GM19099 (cell line): ENCODE measurements around the gene ZBTB32.

ENCODE experiments used
- POLR2A ChIP-seq: IDR thresholded peaks from 3 replicates; pipeline ENCODE4 v1.6.1; 2011; ENCODE audit warnings: low read depth; ENCODE audit not compliant: insufficient read length; ENCODE audit errors: extremely low read depth

The ZBTB32 gene

DNA sequence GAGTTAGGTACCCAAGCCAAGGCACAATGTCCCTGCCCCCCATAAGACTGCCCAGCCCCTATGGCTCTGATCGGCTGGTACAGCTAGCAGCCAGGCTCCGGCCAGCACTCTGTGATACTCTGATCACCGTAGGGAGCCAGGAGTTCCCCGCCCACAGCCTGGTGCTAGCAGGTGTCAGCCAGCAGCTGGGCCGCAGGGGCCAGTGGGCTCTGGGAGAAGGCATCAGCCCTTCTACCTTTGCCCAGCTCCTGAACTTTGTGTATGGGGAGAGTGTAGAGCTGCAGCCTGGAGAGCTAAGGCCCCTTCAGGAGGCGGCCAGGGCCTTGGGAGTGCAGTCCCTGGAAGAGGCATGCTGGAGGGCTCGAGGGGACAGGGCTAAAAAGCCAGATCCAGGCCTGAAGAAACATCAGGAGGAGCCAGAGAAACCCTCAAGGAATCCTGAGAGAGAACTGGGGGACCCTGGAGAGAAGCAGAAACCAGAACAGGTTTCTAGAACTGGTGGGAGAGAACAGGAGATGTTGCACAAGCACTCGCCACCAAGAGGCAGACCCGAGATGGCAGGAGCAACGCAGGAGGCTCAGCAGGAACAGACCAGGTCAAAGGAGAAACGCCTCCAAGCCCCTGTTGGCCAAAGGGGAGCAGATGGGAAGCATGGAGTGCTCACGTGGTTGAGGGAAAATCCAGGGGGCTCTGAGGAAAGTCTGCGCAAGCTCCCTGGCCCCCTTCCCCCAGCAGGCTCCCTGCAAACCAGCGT, 10.4 kb downstream of the ZBTB32 start:
- peak; percentile 17 for TF ChIP-seq POLR2A

DNA sequence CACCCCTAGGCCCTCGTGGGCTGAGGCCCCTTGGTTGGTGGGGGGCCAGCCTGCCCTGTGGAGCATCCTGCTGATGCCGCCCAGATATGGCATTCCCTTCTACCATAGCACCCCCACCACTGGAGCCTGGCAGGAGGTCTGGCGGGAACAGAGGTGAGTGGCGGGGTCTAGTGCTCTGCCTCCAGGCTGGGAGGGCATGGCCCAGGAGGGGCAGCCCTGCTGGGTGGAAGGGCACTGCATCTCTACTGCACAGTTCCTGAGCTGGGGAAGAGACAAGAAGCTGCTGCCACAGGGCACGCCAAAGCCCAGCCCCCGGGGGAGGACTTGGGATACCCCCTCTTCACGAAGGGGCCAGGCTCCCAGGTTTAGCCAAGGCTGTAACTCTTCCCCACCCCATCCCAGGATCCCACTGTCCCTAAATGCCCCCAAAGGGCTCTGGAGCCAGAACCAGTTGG, 11.0 kb downstream of the ZBTB32 start:
- TF ChIP-seq POLR2A, result no peak

DNA sequence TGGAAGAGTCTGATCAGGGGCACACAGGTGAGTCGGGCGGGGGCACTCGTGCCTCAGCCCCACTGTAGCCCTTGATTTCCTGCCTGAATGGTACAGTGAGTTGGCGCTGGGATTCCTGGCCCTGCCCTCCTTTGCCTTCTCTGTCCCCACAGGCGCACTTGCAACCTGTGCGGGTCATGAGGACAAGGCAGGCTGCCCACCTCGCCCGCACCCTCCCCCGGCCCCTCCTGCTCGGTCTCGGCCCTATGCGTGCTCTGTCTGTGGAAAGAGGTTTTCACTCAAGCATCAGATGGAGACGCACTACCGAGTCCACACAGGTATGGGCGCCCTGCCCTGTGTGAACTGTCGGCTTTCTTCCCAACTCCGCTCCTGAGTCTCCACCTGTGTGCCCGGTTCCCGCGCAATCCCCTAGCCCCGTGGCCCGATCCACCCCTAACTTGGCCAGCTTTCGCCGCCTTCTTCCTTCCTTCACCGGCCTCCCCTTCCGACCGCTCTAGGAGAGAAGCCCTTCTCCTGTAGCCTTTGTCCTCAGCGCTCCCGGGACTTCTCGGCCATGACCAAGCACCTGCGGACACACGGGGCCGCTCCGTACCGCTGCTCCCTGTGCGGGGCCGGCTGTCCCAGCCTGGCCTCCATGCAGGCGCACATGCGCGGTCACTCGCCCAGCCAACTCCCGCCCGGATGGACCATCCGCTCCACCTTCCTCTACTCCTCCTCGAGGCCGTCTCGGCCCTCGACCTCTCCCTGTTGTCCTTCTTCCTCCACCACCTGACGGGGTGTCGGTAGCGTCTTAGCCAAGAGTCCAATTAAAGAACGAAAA, 11.8 kb downstream of the ZBTB32 start:
- TF ChIP-seq POLR2A, result no peak

DNA sequence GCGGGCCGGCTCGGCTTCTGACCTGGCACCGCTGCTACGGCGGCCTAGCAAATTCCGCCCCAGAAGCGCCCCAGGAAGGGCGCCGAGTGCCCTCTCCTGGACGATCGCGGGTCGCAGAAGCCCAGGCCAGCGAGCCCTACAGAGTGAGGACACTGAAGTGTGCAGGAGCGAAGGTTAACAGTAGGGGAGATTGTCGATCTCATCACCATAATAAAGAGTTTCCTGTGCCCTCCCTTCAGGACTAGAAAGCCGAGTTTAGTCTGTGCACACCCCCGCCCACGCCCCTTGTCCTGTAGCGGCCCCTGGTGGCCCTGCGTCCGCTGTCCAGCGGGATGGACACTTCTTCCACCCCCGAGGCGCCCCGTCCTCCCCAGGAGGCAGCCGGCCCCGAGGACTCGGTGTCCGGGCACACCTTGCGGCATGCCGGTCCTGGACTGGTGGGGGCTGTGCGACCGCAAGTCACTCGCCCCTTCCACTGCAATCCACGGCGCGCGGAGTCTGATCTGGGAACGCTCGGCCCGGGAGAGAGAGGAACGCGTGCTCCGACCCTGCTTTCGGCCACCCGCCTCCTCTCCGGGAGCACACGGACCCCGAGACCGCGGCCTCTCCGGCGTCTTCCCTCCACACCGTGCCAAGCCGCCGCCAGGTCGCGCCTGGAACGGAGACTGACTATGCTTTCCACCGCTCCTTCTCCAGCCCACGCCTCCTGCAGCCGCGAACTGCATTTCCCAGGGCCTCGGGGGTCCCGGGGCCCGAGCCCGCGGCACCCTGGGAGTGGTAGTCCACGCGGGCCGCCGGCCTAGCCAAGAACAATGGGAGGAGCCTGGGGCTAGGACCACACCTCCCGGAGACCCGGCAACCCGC, 12.7 kb downstream of the ZBTB32 start:
- peak; percentile 59 for TF ChIP-seq POLR2A

DNA sequence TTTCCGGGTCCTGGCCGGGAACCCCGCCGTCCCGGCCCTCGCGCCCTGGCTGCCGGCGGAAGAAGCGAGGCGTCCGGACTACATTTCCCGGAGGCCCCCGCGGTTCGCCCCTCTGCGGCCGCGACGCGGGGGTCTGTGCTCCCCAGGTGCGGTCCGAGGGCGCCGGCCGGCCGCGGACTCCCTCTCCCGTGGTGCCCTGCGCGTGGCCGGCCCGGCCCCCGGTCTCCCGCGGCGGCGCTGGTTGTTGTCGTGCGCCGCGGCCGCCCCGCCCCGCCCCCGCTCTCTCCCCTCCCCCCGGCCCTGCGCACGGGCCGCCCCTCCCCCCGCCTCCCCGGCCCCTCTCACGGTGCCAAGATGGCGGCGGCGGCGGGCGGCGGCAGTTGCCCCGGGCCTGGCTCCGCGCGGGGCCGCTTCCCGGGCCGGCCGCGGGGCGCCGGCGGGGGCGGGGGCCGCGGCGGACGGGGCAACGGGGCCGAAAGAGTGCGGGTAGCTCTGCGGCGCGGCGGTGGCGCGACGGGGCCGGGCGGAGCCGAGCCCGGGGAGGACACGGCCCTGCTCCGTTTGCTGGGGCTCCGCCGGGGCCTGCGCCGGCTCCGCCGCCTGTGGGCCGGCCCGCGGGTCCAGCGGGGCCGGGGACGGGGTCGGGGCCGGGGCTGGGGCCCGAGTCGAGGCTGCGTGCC, 13.4 kb downstream of the ZBTB32 start, which contains the start of gene KMT2B:
Gene KMT2B (plus strand): TSS at position 339 of the 680 bp plus-strand sequence. CDS start 16 bp downstream, at position 355.
- peak; percentile 46 for TF ChIP-seq POLR2A

DNA sequence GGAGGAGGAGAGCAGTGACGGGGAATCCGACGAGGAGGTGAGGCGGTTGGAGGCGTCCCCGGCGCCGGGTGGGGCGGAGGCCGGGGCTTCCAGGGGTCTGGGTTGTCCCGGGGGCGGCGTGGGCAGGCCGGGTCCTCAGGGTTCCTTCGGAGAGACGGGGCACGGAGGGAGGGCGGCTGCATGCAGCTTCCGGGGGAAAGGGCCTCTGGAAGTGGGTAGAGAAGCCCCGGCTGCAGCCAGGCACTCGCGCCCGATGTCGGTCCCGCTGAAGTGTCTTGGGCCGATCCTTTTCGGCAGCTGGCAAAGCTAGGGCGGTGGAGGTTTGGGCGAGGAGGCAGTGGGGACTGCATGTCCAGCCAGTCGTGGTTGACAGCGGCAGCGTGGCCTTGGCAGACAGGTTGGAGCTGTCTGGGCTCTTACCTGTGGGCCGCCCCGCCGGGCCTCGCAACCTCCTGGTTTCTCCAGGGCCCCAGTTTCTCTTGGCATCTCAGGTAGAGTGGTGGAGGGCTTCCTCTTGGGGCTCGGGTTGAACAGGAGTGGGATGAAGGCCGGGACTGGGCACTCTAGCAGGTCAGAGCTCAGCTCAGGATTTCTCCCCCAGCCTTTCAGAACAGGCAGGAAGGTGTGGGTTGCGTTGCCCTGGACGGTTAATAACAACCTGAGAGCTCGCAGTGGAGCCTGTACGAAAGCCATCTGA, 14.1 kb downstream of the ZBTB32 start:
- TF ChIP-seq POLR2A, result peak; percentile 17

DNA sequence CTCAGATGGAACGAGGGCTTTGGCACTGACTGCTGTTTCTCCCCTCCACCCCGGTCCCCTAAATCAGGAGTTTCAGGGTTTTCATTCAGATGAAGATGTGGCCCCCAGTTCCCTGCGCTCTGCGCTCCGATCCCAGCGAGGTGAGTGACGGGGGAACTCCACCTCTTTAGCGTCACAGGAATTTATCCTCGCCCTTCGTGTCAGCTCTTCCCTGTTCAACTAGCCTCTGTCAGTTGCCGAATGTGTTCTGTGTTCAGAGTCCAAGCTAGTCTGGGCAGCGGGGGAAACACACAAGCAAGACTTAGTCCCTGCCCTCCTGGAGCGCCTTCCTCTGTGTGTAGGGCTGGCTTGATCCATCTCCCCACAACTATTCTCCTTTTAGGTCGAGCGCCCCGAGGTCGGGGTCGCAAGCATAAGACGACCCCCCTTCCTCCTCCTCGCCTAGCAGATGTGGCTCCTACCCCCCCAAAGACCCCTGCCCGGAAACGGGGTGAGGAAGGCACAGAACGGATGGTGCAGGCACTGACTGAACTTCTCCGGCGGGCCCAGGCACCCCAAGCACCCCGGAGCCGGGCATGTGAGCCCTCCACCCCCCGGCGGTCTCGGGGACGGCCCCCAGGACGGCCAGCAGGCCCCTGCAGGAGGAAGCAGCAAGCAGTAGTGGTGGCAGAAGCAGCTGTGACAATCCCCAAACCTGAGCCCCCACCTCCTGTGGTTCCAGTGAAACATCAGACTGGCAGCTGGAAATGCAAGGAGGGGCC, 15.2 kb downstream of the ZBTB32 start:
- no peak for TF ChIP-seq POLR2A

DNA sequence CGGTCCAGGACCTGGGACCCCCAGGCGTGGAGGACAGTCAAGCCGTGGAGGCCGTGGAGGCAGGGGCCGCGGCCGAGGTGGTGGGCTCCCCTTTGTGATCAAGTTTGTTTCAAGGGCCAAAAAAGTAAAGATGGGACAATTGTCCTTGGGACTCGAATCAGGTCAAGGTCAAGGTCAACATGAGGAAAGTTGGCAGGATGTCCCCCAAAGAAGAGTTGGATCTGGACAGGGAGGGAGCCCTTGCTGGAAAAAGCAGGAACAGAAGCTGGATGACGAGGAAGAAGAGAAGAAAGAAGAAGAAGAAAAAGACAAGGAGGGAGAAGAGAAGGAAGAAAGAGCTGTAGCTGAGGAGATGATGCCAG, 15.8 kb downstream of the ZBTB32 start:
- TF ChIP-seq POLR2A, result no peak

DNA sequence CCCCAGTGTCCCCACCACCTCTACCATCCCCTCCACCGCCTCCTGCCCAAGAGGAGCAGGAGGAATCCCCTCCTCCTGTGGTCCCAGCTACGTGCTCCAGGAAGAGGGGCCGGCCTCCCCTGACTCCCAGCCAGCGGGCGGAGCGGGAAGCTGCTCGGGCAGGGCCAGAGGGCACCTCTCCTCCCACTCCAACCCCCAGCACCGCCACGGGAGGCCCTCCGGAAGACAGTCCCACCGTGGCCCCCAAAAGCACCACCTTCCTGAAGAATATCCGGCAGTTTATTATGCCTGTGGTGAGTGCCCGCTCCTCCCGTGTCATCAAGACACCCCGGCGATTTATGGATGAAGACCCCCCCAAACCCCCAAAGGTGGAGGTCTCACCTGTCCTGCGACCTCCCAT, 16.3 kb downstream of the ZBTB32 start:
- TF ChIP-seq POLR2A, result no peak

DNA sequence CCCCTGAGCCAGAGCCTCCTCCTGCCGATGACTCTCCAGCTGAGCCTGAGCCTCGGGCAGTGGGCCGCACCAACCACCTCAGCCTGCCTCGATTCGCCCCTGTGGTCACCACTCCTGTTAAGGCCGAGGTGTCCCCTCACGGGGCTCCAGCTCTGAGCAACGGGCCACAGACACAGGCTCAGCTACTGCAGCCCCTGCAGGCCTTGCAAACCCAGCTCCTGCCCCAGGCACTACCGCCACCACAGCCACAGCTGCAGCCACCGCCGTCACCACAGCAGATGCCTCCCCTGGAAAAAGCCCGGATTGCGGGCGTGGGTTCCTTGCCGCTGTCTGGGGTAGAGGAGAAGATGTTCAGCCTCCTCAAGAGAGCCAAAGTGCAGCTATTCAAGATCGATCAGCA, 17.0 kb downstream of the ZBTB32 start:
- no peak for TF ChIP-seq POLR2A

DNA sequence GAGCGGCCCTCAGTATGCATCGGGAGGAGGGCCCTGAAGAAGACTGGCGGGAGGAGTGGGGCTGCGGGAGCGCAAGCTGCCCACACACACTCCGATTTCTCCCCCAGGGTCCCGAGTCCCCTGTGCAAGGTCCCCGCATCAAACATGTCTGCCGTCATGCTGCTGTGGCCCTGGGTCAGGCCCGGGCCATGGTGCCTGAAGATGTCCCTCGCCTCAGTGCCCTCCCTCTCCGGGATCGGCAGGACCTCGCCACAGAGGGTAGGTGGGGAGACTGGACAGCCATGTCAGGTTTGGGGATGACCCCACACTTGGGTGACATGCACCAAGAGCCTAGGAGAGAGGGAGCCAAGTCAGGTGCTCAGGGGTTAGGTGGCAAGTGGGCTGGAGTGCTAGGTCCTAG, 18.1 kb downstream of the ZBTB32 start:
- TF ChIP-seq POLR2A, result no peak

DNA sequence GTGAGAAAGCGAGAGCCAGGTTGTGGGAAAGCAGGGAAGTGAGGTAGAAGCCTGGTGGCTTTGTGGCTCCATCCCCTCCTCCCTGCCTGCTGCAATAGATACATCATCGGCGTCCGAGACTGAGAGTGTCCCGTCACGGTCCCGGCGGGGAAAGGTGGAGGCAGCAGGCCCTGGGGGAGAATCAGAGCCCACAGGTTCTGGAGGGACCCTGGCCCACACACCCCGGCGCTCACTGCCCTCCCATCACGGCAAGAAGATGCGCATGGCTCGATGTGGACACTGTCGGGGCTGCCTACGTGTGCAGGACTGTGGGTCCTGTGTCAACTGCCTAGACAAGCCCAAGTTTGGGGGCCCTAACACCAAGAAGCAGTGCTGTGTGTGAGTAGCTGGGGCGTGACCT, 18.5 kb downstream of the ZBTB32 start:
- no peak for TF ChIP-seq POLR2A

DNA sequence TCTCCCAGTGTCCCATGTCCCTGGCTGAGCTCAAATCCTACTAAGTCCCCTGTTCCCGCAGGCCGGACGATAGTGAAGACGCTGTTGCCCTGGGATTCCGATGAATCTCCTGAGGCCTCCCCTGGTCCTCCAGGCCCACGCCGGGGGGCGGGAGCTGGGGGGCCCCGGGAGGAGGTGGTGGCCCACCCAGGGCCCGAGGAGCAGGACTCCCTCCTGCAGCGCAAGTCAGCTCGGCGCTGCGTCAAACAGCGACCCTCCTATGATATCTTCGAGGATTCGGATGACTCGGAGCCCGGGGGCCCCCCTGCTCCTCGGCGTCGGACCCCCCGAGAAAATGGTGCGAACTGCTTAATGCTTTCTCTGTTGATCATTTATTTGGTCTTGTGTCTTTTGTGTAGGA, 19.3 kb downstream of the ZBTB32 start:
- TF ChIP-seq POLR2A, result no peak
